Ureter (tissue), 1 donor: ENCODE results near the gene WNK4. TPM values are rescaled to one million over a fixed set of nuclear protein-coding genes. Genes with fewer than 3 reads are reported as not detected.

ENCODE experiments used
- DNase-seq: peaks from one replicate; pipeline ENCODE4 v3.0.0-alpha.2; 2020; ENCODE audit warnings: low spot score
- total RNA-seq: library from RNA; stranded (reverse); gene quantifications from one replicate; pipeline ENCODE4 v1.2.4, GENCODE V29; 2023
- donor health status: DM: yes; HTN: yes; CAD: no.

Gene WNK4
- total RNA-seq, 1 donor from 2014 or later = not detected

DNA sequence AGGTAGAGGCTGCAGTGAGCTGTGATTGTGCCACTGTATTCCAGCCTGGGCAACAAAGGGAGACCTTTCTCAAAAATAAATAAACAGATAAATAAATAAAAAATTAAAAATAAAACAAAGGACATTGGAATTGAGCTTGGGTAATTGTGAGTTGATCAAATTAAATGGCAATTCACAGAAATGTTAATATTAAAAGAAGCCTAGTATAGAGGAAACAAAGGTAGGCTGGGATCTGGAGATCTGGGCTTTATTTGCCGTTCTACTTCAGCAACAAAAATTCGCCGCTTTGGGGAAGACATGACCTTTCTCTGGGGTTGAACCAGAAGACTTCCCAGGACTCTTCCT, 7.5 kb upstream of the WNK4 start:
- DNase-seq = no peak

DNA sequence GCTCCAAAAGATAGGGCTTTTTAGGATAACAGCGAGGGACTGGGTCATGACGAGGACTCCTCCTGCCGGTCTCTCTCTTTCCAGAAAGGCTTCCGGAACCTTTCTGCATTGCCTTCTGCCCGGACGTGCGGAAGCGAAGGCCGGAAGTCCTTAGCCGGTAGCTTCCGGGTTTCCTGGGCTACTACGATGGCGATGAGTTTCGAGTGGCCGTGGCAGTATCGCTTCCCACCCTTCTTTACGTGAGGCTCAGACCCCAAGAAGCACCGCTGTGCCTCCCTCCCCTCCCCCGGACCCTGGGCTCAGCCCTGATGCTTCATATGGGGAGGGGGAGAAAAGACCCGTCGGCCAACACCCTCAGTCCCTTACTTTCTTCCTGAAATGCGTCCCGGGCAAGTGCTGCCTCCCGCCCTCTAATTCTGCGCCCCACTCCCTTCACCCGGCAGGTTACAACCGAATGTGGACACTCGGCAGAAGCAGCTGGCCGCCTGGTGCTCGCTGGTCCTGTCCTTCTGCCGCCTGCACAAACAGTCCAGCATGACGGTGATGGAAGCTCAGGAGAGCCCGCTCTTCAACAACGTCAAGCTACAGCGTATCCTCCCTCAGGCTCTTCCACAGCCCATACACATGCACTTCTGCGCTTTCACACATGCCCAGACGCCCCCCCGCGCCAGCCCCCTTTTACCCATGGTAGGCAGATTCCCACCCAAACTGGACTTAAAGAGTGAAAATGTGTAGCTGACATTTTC, 6.9 kb upstream of the WNK4 start, which contains the start of gene VPS25:
Gene VPS25 (plus strand): TSS at position 160 of the 746 bp plus-strand sequence. CDS start 27 bp downstream, at position 187.
- peak; percentile 81 for DNase-seq

- no peak for DNase-seq
Measured at GRCh38 chr17:42774066-42774745, 6.2 kb upstream of the WNK4 start.

- no peak for DNase-seq
Measured at GRCh38 chr17:42775534-42776098, 4.8 kb upstream of the WNK4 start.

DNA sequence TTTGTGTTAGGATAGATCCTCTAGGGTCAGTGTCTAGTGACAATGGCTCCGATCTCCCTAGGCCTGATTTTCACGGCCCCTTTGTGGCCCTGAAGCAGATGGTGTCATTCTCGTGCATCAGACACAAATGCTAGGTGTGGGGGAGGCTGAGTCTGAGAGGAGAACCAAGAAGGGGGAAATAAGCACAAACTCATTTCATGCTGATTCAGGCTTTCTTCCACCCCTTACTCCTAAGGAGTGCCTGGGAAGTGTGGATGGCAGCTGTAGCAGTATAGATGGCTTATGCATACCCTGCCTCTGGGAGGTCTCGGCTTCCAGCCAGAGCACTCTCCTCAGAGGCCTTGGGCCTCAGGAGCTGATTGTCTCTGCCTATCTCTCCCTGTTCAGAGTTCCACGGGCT, 1.8 kb upstream of the WNK4 start:
- no peak for DNase-seq

GRCh38 chr17:42779304-42779935, 990 bp upstream of the WNK4 start:
- no peak for DNase-seq

GRCh38 chr17:42780851-42781638, 635 bp downstream of the WNK4 start:
- DNase-seq = no peak

DNA sequence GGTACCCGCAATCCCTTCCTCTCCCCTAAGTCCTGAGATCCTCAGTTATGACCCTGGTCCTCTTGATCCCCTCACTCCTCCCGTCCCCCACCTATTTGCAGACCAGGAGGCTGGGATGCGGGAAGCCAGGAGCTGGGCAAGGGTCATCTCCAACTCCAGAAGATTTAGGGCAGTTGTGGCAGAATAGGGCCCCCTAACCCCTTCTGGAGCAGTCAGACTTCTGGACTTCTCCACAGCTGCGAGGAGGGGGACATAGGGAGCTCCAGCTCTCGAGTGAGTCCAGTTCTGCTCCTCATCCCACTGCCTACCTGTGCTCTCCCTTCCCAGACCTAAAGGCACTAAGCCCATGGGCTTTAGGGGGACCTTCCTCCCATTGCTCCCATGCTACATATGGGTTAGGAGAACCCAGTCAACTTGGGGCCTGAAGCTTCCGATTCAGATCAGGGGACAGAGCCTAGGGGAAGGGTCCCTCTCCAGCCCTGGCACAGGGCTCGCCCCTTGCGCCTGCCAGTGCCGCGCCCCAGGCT, 1.3 kb downstream of the WNK4 start:
- DNase-seq = no peak

DNA sequence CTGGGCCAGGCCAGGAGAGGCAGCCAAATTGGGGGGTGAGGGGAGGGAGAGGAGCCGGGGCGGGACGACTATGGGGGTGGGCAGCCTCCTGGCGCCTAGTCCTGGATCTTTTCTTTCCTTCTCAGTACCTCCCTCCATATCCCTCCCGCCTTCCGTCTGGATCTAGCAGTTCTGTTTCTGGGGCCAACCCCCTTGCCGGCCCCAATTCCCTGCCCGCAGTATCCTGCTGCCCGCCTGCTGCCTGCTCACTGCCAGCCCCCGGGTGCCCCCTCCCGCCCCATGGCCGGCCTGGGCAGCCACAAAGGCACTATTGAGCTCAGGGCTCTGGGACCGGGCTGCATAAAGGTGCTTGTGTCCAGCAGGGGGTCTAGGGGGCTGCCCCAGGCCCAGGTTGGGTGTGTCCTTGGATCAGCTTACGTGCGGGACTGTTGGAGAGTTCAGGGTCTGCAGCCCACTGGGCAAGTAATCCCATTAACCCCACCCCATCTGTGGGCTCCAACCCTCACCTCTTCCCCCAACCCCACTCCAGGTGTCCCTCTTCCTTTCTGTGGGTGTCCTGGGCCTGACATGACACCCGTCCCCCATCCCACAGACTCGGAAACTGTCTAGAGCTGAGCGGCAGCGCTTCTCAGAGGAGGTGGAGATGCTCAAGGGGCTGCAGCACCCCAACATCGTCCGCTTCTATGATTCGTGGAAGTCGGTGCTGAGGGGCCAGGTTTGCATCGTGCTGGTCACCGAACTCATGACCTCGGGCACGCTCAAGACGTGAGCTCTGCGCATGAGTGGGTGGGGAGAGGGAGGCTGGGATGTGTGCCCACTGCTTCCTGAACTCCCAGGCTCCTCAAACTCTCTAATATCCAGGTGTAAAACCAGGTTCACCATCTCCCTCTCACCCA, 2.0 kb downstream of the WNK4 start:
- DNase-seq = no peak

DNA sequence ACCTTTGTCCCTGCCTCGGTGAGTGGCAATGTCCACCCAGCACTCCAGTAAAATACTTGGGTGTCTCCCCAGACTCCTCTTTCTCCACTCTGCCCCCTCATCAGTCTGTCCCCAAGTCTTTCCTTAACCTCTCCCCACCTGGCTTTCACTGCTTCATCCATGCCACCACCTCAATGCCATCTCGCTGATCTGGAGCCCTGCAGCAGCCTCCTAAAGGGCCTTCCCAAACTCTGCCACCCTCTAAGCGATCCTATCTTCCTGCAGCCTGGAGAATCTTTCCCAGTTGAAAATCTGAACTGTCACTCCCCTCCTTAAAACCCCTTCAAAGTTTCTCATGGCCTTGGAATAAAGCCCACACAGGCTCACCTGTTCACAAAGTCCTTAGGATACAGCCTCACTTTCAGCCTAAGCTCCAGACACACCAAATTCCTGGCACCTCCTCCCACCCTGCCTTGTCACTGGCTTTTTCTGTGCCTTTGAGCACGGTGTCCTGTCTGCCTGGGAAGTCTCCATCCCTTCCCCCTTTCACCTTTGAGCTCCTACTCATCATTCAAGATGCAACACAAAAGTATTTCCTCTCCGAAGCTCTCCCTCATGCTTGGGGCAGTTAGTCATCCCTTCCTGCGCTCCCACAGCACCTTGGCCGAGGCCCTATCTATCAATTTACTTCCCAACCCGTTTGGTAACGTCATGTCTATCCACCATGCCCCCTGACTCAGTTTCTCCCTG, 2.8 kb downstream of the WNK4 start:
- no peak for DNase-seq

DNA sequence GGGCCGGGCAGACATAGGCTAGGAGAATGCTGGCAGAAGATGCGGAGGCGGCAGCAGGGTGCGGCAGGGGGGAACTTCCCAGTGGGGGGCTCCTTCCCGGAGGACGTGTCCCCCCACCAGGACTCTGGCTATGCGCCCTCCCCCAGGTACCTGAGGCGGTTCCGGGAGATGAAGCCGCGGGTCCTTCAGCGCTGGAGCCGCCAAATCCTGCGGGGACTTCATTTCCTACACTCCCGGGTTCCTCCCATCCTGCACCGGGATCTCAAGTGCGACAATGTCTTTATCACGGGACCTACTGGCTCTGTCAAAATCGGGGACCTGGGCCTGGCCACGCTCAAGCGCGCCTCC, 3.4 kb downstream of the WNK4 start:
- DNase-seq = no peak

DNA sequence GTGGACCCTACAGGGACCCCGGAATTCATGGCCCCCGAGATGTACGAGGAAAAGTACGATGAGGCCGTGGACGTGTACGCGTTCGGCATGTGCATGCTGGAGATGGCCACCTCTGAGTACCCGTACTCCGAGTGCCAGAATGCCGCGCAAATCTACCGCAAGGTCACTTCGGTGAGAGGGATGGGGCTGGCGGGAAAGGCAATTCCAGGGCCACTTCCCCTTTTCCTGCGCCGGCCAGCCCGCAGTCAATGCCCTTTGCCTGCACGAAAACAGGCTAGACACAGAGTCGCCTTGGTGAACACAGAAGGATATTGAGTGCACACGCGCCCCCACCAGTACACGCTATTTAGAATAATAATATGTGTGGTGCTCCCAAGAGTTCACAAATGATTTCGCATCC, 4.0 kb downstream of the WNK4 start:
- DNase-seq = no peak

GRCh38 chr17:42784811-42785592, 4.6 kb downstream of the WNK4 start:
- DNase-seq = no peak

GRCh38 chr17:42787266-42787665, 6.9 kb downstream of the WNK4 start:
- DNase-seq = no peak

DNA sequence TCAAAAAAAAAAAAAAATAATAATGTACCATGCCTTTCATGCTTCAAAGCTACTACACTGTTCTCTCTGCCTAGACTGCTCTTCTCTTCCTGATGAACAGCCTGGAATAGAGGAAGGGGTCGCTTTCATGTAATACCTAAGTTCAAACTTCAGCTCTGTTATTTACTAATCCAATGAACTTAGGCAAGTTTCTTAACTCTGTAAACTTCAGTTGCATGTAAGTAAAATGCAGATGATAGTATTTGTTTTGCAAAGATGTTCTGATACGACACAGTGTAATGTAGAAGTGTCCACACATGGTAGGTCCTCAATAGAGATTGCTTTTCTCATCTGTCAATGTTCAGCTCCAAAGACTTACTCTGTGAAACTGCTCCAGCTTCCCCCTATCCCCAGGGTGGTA, 11.5 kb downstream of the WNK4 start:
- DNase-seq = no peak

DNA sequence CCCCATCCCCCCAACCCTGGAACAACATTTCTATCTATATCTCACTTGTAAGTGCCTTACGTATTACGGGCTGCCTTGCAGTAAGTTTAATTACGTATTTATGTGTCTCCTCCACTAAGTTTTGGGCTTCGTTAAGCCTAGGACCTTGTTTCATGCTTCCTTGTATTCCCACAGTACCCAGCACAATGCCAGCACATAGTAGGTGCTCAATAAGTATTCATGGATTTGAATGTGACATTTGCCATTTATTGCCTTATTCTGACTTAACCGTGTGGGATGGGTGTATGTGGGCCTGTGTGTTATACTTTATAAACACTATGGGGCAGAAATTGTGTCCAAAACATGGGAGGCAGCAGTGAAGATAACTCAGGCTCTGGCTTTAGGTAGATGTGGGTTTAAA, 12.1 kb downstream of the WNK4 start:
- no peak for DNase-seq

- no peak for DNase-seq
Measured at GRCh38 chr17:42795061-42795460, 14.7 kb downstream of the WNK4 start.

DNA sequence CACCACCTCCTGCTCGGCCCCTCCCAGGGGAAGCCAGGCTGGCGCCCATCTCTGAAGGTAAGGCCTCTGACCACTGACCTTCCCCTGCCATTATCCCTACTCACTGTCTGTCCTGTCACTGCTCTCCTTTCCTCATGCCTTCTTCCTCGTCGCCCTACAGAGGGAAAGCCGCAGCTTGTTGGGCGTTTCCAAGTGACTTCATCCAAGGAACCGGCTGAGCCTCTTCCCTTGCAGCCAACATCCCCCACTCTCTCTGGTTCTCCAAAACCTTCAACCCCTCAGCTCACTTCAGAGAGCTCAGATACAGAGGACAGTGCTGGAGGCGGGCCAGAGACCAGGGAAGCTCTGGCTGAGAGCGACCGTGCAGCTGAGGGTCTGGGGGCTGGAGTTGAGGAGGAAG, 15.1 kb downstream of the WNK4 start:
- no peak for DNase-seq

DNA sequence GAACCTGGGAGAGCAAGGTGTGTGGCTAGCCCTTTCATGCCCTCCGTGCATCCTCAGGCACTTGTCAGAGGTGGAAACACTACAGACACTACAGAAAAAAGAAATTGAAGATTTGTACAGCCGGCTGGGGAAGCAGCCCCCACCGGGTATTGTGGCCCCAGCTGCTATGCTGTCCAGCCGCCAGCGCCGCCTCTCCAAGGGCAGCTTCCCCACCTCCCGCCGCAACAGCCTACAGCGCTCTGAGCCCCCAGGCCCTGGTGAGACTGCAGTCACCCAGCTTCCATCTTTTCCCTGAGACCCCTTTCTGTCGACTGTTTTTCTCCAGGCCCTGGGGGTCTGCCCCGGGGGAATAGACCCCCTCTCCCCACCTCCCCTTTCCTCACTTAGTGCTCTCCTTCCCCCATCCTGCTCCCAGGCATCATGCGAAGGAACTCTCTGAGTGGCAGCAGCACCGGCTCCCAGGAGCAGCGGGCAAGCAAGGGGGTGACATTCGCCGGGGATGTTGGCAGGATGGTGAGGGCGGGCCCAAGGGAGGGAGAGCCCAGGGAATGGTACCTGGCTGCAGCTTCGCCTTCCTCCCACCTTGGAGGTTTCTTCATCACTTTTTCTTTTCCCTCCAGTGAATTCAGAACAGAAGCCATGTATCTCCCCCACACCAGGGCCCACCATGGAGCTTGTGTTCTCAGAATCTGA, 15.8 kb downstream of the WNK4 start:
- no peak for DNase-seq
